IPS DF 4.7 (cell line): ENCODE results near the gene SLC1A5.
"Not testable (repeated sequence)": the region's sequence is repeated elsewhere in the genome, so short reads cannot be mapped to it uniquely, and the experiment has no call there.

Experiments
- DNase-seq: peaks from one replicate; pipeline ENCODE4 v3.0.0-alpha.2; 2013; ENCODE audit warnings: low spot score; ENCODE audit errors: extremely low read depth

SLC1A5 gene

DNA sequence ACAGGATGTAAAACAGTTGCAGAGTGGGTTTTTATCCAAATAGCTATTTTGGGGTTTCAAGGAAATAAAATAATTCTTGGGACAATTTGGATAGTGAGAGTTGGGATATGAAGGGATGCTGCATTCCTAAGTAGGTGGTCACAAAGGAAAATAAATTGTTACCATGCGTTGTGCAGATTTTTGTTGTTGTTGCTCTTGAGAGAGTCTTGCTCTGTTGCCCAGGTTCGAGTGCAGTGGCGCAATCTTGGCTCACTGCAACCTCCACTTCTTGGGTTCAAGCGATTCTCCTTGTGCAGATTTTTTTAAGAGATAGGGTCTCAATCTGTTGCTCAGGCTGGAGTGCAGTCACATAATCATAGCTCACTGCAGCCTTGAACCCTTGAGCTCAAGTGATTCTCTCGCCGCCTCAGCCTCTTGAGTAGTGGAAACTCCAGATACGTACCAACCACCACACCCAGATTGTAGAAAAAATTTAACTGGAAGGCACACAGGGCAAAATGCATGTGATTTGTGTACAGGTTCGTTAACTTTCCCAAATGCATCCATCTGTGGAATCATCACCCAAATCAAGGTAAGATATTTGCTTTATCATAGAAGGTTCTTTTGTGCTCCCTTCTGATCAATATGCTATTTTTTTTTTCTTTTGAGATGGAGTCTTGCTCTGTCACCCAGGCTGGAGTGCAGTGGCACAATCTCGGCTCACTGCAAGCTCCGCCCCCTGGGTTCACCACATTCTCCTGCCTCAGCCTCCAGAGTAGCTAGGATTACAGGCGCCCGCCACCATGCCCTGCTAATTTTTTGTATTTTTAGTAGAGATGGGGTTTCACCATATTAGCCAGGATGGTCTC lies 16.0 kb downstream of the SLC1A5 start:
- DNase-seq: no peak

DNA sequence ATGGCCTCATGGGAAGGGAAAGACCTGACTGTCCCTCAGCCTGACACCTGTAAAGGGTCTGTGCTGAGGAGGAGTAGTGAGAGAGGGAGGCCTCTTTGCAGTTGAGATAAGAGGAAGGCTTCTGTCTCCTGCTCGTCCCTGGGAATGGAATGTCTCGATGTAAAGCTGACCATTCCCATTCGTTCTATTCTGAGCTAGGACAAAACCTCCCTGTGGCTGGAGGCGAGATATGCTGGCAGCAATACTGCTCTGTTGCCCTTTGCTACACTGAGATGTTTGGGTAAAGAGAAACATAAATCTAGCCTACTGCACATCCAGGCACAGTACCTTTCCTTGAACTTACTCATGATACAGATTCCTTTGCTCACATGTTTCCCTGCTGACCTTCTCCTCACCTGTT lies 19.6 kb downstream of the SLC1A5 start:
- DNase-seq: not testable (repeated sequence)

DNA sequence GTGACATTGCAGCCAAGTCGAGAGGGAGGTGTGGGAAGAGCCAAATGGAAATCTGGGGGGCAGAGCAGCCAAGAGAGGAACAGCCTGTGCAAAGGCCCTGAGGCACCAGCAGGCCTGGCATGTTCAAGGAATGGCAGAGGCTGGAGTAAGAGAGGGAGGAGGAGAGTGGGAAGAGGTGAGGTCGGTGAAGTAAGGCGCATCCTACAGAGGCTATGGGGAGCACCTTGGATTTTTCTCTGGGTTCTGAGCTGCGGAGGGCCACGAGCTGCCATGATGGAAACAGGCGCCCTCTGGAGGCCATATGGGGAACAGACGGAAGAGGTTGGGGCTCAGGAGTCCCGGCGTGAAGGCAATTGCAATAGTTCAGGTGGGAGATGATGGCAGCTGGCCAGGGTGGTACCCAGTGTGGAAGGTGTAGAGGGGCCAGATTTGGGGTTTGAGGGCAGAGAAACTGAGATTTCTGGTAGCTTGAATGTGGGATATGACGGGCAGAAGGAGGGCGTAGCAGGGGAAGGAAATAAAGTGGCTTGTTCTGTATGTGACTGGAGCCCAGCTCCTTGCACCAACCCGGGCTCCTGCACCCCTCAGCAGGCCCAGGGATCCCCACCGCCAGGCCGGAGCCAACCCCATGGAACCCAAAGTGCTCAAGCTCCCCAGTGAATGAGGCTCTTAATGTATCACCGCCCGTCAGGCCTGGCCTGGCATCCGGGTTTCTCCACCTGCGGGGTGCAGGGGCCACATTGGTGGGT lies 21.7 kb downstream of the SLC1A5 start:
- no peak for DNase-seq

GRCh38 chr19:46764817-46765291 lies 23.5 kb downstream of the SLC1A5 start:
- DNase-seq: no peak

DNA sequence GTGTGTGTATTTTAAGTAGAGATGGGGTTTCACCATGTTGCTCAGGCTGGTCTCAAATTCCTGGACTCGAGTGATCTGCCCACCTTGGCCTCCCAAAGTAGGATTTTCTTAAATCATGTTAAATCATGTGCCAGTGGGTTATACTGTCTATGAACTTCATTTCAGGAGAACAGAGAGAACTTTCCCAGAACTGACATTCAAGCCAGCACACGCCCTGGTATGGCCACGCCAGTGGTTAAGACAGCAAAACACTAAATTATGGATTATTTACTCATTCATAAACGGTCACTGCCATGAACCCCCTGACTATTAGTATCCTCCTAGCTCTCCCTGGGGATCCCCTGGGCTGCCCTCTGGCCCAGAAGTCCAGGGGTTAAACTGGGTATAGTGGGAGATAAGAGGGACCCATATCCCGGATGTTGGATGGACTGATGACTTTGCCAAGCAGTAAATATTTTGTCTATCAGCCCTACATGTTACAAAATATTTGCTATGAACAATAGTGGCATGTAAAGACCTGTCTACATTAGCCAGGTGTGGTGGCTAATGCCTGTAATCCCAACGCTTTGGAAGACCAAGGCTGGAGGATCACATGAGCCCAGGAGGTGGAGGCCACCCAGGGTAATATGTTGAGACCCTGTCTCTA lies 26.0 kb downstream of the SLC1A5 start:
- DNase-seq: no peak

- DNase-seq: no peak
These were observed 27.0 kb downstream of the SLC1A5 start for GRCh38 chr19:46761418-46761831.

GRCh38 chr19:46760897-46761296 lies 27.5 kb downstream of the SLC1A5 start:
- not testable (repeated sequence) for DNase-seq

DNA sequence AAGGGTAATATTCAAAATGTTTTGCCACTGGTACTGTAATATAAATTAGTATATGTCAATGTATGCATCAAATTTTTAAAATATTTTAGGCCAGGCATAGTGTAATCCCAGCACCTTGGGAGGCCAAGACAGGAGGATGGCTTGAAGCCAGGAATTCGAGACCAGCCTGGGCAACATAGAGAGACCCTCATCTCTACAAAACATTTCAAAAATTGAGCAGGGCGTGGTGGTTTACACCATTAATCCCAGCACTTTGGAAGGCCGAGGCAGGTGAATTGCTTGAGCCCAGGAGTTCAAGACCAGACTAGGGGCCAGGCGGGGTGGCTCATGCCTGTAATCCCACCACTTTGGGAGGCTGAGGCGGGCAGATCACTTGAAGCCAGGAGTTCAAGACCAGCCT lies 28.0 kb downstream of the SLC1A5 start:
- DNase-seq: no peak

DNA sequence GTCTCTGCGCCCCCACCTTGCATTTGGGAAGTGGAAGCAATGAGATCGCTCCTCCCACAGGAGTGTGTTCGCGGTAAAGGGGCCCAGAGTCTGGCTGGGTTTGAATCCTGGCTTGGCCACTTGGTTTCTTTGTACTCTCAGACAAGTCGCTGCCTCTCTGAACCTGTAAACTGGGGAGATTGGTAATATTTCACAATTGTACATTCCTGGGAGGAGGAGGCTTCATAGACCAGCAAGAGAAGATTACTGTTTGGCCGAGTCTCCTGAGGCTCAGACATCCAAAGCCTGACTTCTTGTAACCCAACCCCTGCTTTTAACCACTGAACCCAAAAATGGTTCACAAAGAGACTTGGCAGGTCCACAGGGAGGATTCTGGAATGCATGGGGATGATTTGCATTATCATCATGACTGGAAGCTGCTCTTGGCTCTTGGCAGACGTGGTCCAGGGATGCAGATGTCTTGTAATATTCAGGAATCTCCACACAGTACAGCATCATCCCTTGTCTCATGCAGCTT lies 28.5 kb downstream of the SLC1A5 start:
- DNase-seq: no peak

GRCh38 chr19:46759206-46759605 lies 29.2 kb downstream of the SLC1A5 start:
- no peak for DNase-seq

DNA sequence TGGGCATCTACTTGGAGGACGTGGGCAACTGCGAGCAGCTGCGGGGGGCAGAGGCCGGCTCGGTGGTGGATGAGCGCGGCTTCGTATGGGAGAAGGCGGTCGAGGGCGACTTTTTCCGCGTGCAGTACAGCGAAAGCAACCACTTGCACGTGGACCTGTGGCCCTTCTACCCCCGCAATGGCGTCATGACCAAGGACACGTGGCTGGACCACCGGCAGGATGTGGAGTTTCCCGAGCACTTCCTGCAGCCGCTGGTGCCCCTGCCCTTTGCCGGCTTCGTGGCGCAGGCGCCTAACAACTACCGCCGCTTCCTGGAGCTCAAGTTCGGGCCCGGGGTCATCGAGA lies 31.9 kb downstream of the SLC1A5 start:
- no peak for DNase-seq

DNA sequence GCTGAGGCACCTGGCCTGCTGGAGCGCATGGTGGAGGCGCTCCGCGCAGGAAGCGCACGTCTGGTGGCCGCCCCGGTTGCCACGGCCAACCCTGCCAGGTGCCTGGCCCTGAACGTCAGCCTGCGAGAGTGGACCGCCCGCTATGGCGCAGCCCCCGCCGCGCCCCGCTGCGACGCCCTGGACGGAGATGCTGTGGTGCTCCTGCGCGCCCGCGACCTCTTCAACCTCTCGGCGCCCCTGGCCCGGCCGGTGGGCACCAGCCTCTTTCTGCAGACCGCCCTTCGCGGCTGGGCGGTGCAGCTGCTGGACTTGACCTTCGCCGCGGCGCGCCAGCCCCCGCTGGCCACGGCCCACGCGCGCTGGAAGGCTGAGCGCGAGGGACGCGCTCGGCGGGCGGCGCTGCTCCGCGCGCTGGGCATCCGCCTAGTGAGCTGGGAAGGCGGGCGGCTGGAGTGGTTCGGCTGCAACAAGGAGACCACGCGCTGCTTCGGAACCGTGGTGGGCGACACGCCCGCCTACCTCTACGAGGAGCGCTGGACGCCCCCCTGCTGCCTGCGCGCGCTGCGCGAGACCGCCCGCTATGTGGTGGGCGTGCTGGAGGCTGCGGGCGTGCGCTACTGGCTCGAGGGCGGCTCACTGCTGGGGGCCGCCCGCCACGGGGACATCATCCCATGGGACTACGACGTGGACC lies 32.4 kb downstream of the SLC1A5 start:
- DNase-seq: no peak

- DNase-seq: no peak
These were observed 33.1 kb downstream of the SLC1A5 start for GRCh38 chr19:46755077-46755852.

DNA sequence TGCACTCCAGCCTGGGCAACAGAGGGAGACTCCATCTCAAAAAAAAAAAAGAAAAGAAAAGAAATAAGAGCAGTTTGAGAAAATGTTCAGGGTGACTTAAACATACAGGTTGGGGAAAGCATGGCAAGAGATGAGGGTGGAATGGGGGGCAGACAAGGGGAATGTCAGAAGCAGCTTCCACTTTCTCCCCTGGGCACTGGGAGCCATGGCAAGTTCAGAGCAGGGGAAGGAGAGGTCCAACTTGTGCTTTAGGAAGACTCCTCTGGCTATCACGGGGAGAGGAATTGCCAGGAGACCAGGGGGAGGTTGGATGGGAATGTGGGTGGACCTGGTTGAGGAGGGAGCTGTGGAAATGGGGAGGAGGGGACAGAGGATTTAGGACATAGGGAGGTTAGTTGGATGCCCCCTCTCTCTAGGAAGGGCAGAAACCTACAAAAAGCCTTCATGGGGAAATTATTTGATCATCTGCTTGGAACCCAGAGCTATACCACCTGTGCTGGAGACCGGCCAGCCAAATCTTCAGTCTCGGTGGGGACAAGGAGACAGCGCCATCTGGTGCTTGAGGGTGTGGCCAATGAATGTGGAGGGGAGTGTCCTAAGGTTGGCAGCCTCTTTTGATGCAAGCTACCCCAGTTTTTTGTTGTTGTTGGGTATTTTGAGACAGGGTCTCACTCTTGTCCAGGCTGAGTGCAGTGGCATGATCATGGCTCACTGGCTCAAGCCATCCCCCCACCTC lies 34.8 kb downstream of the SLC1A5 start:
- no peak for DNase-seq

GRCh38 chr19:46748325-46749109 lies 39.9 kb downstream of the SLC1A5 start:
- DNase-seq: no peak

DNA sequence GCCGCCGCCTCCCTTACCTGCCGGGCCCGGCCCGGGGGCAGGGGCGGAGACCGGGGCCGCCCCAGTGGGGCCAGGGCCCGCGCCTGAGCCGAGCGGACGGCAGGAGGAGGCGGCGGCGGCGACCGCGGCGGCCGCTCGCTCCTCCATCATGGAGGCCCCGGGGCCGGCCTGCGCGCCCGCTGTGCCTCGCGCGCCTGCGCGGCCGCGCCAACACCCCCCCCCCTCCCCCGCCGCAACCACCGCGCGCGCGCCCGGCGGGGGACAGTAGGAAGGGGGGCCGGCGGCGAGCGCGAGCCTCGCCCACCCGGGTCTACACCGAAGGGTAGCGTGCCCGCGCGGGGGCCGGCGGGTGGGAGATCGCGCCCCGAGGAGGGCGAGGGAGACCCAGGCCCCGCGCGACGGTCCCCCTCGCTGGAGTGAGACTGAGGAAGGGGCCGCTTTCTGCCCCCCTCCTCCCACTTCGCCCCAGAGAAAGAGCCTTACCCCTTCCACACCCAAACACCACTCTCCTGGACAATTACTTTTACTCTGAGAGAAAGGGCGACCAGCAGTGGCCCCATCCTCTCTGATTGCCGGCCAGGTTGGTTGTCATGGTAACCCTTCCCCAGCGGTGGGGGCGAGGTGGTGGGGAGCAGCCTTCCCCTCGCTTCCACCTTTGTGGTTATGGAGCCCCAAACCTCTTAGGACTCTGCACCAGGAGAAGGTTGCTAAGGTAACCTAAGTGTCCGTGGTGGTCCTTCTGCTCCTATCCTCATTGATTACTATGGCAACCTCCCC lies 41.9 kb downstream of the SLC1A5 start, which contains the start of gene STRN4:
Gene STRN4 (minus strand): TSS at position 170 of the 777 bp plus-strand sequence. CDS start 20 bp downstream, at position 150.
- no peak for DNase-seq

- DNase-seq: no peak
These were observed 42.7 kb downstream of the SLC1A5 start, which contains the start of gene FKRP for GRCh38 chr19:46745521-46746280. Gene FKRP (plus strand): TSS chr19:46746057. CDS start chr19:46755451, 9,394 bp downstream.
